EL (cell line): ENCODE data around the gene MGST1.

Experiments
- DNase-seq: peaks from one replicate; pipeline ENCODE4 v3.0.0-alpha.2; 2016

Gene MGST1, protein sequence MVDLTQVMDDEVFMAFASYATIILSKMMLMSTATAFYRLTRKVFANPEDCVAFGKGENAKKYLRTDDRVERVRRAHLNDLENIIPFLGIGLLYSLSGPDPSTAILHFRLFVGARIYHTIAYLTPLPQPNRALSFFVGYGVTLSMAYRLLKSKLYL

DNA sequence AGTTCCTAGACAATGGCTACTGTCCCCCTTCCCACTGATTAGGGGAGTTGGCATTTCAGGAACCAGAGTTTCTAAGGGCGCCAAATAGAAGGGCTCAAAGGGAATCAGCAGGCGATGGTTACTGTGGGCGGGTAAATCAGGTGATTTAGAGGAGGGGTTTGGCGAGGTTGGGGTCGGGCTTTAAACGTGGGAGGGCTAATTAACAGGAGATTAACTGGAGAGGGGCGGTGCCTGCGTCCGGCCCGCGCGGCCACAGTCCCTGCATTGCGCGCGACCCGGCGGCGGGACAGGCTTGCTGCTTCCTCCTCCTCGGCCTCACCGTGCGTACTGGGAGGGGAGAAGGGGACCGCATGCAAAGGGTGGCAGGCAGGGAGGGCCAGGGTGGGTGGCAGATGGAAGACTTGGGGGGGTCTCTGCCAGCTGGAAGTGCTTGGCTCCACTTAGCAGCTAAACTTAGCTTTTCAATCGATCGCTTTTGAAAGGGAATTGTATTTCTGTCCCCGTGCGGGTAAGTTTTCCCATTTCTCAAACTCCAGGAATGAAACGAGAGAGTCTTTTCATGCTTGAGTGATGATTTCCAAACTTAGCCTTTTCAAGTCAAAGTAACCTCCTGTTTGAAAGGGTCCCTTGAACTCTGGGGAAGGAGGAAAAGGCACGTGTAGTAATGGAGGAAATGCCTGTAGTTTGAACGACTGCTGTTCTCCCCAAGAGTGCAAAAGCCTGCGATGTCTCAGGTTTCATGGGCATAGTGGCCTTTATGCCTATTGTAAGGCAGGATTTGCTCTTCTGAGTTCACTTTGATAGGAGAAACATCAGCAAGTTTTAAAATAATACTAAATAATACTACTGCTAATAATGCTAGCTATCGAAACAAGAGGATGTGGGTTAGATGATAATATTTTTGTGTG, at the start of gene MGST1:
TSS of gene MGST1 (plus strand) at position 255 of the 908 bp plus-strand sequence. CDS start 6,608 bp downstream, outside the sequence.
- DNase-seq = peak; percentile 61

DNA sequence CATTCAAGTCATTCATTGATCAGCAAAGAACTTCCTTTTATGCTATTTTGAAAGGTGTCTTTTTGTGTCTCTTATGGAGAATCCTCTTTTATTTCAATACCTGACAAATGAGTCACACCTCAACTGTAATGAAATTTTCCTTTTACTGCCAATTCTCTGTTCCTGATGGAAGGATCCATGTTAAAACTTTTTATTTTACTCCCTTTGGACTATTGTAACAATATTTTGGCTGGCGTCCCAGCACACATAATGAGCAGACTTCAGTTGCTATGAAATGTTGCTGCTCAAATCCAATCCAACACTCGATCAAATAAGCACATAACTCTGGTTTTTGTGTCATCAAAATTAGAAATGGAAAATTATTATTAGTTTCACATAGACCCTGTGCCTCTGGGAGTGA, 48.0 kb upstream of the MGST1 start:
- no peak for DNase-seq

DNA sequence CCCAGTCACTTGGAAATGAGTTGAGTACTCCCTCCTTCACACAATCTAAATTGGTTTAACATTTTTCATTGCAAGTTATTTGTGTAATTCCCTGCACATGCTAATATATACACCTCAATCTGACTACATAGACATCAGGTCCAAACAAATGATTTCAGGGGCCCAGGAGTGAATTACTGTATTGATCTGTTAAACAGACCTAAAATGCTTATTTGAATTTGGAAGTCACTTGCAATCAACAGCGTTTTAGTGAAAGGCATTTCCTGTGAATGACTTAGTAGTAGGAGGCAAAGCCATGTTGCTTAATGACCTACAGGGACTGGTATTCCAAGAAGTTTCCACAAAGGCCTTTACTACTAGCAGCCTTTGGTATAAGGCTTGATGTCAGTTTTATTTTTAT, 47.3 kb upstream of the MGST1 start:
- peak; percentile 9 for DNase-seq

DNA sequence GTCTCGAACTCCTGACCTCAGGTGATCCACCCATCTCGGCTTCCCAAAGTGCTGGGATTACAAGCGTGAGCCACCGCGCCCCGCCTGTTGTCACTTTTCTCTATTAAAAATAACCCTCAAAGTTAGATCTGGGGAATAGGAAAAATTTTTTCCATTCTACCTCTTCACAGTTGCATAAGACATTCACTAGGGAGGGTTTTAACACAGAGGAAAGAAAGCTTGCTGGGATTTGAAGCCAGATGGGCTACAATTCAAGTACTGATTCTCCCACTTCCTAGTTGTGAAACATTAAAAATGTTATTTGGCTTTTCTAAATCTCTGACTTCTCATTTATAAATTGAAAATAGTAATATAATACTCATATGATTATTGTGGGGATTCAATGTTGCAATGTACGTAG, 46.7 kb upstream of the MGST1 start:
- no peak for DNase-seq

DNA sequence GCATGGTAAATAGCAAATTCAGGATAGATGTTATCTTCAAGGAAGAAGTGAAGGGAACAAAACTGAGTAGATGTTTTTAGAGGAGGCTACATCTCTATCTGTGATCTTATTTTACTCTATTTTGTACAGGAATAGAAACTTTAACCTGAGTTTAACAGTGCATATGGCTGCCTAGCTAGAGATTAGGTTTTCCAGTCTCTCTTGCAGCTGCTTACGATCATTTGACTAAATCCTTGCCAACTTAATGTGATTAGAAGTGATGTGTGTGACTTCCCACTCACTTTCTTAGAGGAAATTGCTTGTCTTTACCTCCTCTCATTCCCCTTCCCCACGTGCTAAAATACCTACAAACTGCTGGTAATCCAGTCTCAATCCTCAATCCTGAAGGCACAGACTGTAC, 43.5 kb upstream of the MGST1 start:
- no peak for DNase-seq

DNA sequence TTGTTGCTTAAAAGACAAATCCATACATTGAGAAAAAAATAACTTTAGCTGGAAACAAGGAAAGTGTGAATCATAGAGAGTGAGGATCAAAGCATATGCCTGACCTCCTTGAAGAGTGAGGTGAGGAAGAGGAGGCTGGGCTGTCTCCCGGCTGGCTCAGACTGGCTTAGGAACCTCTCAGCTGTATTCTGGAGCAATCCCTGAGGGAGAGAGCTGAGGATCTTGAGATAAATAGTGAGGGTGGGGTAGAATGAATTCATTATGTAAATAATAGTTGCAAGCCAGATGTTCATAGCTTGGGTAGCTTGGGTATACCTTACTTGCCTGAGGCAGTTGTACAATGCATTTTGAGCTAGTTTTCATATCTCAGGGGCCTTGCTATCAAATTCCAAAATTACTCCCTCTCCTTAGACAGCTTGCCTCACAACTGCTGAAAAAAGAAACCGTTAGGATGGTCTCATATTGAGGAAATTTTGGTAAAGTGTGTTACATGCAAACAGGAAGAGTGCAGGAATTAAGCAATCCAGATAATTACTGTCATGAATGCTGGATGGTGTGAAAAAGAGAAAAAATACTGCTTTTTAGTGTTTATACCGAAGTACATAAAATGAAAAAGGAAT, 39.5 kb upstream of the MGST1 start:
- DNase-seq = no peak

DNA sequence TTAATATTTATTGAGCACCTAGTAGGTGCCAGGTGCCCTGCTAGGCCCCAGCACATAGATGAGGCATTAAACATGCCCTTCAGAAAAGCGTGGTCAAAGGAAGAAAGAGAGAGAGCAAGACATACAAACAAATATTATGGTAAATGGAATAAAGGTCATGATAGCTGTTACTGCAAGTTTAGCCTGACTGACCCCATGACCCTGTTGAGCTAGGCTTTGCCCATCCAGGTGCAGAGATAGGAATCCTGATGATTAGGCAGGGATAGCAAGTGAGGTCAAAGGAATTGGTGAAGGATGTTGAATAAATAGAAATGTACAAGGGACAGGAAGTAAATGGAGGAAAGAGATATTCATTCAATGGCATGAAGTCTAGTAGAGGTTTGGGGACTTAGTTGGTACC, 36.5 kb upstream of the MGST1 start:
- no peak for DNase-seq

DNA sequence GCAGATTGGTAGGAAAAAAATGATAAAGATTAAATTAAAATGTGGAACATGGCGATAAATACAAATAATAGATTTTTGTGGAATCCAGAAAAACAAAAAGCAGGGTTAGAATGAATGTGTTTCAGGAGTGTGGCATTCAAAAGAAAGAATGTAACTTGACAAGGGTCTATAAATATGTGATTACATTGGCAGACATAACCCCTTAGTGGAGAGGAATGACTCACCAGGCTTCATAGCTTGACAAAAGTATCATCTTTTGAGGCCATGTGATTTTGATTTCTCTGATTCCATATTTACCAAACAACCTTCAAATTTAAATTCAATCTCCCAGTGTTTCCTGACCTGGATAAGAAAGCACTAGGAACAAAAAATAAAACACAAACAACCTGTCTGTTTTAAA, 24.4 kb upstream of the MGST1 start:
- DNase-seq = peak; percentile 28

DNA sequence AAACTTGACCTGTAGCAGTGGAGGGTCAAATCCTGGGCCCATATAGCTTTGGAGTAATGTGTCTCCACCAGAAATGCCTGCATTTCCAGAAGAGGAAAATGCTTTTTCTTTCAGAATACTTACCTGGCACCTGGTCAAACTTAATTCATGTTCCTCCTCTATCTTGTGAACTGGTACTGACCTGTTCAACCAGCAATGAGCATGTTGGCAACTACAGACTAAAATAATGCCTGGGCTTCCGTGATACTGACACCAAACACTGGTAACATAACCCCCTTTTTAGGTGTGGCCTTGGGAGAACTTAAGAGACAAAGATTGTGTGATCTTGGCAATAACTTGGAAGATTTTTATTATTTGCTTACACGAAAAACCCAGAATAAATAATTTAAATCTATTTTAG, 23.8 kb upstream of the MGST1 start:
- DNase-seq = no peak

DNA sequence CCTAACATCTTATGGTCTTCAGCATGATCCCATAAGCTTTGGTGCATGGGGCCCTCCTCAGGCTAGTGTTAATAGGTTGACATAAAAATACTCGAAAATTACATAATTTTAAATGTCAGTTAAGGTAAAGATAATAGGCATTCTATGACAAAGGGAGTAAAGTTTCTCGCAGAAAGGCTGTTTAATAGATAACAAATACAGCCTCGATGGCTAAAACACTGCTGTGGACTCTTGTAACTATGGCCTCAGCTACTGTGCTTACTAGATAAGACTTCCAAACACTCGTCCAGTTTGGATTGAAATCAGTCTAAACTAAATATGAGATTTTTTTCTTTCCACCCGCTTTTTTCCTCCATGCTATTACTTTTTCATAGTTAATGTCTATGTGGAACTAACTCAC, 23.2 kb upstream of the MGST1 start:
- DNase-seq = no peak

DNA sequence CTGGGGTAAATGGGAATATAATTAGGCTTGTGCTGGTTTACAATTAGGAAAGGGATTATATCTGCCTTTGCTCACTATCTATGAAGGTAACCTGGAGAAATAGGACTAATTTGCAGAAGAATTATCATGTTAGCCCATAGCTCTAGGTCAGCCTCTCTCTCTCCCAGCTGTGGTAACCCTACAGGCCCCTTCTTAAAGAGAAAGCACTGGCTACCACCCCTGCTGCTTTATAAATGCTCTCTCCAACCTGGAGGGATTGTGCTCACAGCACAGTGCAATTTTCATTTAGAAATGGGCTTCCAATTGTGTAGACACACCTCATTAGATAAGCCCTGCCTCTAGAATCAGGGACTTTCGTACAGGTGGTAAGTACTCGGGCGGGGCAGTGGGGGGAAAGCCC, 22.7 kb upstream of the MGST1 start:
- no peak for DNase-seq

DNA sequence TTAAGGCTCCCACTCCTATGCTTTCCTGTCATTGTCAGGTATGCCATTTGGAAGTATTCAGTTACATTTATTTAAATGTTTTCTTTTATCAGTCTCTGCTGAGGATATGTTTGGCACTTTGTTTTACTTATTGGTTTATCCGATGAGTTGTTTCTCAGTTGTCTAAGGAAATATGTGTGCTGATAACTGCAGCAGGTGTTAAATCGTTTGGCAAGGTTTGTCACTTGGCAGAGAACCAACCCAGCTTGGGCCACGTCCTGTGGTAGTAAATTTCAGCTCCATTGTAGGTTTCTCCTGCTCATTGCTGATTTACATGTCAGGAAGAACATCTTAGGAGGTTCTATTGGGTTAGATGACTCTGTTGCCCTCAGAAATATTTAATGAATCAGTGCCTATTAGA, 22.0 kb upstream of the MGST1 start:
- no peak for DNase-seq

DNA sequence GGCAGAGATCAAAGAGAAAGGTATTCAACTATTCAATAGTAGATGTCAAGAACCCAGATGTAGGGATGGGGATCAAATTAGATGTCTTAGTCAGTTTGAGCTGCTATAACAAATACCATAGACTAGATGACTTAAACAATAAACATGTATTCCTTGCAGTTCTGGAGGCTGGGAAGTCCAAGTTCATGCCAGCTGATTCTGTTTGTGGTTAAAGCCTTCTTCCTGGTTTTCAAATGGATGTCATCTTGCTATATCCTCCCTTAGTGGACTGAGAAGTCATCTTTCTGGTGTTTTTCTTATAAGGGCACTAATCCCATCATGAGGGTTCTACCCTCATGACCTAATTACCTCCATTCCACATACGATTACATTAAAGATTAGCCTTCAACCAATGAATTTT, 19.5 kb upstream of the MGST1 start:
- DNase-seq = no peak

DNA sequence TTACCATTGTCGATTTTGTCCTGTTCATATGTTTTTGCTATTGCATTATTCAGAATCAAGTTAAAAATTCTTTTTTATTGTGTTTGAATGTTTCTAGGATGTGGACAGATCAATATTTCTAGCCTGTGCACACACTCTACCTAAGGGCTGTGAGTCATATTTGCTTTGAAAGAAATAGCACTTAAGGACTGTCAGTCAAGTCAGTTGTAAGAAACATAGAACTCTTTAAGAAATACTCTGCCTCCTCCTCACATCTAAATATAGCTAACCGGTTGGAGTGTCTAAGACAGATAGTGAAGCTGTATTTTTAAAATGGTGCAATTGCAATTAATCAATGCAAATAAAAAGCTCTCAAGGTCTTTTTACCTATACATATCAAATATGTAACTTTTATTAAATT, 17.9 kb upstream of the MGST1 start:
- DNase-seq = no peak

DNA sequence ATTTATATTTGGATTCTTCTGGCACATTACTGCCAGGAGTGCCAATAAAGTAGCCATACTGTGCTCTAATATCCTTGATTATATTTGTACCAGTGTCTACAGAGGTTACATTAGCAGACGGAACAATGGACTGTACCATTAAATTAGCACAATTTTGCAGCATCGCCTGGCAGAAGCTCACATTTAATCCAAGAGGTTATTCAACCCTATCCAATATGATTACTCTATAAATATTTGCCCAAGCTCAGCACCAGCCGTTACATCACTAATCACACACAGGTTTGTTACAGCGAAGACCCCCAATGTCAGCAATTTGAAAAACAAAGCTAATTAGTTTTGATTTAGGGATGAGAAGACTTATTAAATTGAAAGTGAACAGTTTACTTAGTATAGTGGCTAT, 16.9 kb upstream of the MGST1 start:
- no peak for DNase-seq

DNA sequence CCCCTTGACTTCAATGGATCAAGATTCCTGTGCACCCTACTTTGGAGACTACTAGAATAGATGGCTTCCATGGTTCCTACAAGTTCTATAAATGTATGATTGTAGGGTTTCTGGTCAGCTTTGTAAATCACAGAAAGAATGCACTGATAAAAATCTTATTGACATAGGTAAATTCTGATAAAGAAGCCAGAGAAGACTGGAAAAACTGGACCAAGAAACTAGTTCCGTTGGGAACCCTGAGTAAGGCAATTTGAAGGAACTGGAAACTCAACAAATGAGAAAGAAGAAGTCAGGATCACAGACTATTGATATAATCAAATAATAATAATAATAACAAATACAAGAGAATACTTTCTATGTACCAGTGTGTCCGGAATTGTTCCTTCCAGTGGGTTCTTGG, 15.4 kb upstream of the MGST1 start:
- no peak for DNase-seq

DNA sequence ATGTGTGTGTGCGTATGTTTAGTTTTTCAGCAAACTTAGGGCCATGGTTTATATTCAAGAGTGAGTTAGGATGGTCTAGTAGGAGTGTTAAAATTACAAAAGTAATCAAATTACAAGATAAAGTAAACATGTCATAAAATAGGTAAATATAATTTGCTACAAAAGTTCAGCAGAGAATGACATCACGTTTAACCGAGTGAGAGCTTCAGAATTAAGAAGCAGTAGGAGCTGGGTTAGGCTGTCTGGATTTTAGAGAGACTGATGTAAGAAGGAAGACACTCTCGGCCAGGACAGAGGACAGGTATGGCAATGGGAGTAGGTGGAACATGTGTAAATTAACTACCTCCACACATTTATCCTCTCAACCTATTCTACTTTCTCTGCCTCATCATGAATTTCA, 11.6 kb upstream of the MGST1 start:
- no peak for DNase-seq

DNA sequence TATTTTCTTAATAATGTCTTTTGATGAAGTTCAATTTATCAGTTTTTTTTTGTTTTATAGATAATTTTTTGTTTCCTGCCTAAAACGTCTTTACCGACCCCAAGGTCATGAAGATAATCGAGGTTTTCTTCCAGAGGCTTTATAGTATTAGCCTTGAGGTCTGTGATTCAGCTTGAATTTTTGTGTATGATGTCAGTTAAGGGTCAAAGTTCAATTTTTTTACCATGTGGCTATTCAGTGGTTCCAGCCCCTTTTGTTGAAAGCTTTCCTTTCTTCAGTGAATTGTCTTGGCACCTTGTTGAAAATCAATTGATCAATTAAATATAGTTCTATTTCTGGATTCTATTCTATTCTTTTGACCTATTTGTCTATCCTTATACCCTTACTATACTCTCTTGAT, 3.2 kb upstream of the MGST1 start:
- peak; percentile 48 for DNase-seq

DNA sequence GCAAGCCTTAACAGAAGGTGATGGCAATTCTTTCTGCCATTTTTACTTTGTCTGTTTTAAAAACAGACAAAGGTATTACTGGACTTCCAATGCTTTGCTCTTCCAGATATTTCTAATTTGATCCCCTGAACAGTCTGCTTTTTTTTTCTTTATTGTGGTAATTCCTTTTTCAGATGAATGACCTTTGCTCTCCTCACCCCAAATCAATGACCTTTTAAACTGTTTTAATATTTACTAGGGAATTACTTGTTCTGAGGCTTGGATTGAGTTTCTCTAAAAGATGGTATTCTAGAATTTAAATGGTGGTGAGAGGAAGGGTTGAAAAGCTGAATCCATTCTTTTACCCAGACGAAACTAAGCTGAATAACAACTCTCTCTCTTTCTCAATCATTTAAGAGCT, 2.3 kb upstream of the MGST1 start:
- DNase-seq = no peak

DNA sequence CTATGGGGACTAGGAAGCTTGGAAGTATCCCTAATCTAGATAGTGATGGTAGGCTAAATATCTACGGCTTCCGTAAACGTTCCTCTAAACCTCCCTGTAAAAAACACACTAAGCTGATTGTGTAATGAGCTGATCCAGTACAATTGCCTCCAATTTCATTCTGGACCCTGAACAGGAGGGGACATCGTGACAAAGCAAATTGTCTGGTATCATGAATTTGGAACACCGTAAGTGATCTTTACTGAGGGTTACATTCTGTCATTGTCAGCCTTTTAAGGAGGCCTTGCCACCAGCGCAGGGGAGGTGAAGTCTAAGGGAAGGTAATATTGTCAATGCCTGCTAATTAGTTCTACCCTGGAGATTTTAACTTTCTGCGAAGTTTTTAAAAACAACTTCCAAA, 487 bp upstream of the MGST1 start:
- DNase-seq = no peak

DNA sequence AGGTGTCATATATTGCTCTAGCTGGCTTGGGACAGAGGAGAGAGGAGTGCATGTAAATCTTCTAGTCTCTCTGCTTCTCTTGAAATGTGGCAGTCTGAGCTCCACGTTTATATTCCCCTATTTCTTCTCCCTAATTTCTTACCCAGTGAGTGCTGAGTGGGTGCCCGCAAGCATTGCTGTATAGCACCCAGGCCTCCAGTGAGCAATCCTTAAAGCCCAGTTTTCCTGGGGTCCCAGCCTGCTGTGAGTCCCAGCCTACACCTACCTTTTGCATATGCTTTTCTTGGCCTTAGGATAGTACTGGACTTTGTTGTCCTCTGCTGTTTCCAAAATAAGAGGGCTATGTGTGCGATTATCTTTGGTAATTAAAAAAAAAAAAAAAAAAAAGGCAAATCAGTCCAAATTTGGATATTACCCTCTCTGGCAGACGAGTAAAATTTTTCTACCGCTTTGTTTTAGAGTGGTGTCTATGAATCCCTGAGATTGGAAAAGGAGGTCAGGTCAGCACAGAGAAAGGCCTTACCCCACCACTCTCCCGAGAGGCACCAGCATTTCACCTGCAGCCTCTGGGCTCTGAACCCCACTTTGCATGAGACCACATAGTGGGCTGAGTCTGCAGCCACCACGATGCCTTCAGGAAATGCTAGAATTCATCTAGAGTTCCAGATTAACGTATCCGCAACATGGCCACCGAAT, 1.1 kb downstream of the MGST1 start:
- DNase-seq = peak; percentile 13

DNA sequence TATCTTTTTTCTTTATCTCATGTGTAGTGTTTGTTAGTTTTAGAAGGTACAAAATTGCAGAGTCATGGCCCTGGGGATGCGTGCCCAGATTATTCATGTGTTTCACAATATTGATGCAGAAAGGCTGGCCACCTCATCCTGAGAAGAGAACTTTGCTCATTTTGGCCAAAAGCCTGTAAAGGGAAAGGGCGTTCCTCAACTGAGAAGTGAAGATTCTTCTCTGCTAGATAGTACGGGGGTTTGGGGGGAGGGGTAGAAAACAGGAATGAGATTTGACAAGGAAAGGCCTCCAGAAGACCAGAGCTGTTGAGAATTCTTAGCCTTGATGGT, 1.7 kb downstream of the MGST1 start:
- peak; percentile 88 for DNase-seq

DNA sequence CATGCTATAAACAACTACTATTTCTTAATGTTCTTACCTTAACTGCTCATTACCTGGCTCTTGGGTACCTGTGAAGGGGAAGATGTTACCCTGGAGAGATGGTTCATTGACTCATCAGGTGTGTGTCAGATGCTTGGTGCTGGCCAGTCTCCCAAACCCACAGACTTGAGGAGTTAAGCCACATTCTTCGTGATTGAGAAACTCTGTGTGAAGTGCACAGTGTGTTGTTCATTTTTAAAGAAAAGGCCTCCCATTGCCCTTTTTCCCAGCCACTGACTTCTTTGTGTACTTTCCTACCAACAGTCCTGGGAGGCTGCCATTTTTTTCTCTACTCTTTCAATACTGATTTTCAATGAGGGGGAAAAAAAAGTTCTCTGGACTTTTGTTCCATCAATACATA, 3.2 kb downstream of the MGST1 start:
- peak; percentile 83 for DNase-seq

DNA sequence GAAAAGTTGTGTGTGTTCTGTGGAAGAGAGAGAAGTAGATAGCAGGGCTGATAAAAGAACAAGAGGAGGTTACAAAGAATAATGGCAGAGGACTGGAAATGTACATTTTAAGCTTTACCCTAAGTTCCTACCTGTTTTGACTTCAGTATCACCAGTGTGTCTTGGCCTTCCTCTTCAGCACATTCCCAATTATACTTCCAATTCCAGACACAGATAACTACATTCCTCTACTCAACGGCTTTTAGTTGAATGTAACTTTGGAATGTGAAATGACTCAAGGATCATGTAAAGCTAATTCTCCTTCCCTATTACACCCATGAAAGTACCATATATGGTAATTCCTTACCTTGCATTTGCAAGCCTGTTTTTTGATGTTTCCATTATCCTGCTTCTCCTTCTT, 5.0 kb downstream of the MGST1 start:
- DNase-seq = peak; percentile 67
